Sigmoid colon (tissue), 3 donors: Measurements from ENCODE around the gene TLCD2.

Experiments used
- POLR2A ChIP-seq, 2 donors: fragments of 450-650 bp; IDR thresholded peaks; one replicate each; pipeline ENCODE4 v1.6.1; 2016; ENCODE audit warnings: antibody characterized with exemption in 2 of 2, mild to moderate bottlenecking in 2 of 2, moderate library complexity in 2 of 2
- TF ChIP-seq, protein P1 (sequence below), 4 experiments: fragments of 450-650 bp in 3 of 4; fragments of 200-600 bp in 1 of 4; IDR thresholded peaks; one replicate each; pipeline ENCODE4 v1.5.1; 2016 to 2019; ENCODE audit warnings: antibody characterized with exemption in 4 of 4, mild to moderate bottlenecking in 3 of 4, moderate library complexity in 2 of 4

DNA sequence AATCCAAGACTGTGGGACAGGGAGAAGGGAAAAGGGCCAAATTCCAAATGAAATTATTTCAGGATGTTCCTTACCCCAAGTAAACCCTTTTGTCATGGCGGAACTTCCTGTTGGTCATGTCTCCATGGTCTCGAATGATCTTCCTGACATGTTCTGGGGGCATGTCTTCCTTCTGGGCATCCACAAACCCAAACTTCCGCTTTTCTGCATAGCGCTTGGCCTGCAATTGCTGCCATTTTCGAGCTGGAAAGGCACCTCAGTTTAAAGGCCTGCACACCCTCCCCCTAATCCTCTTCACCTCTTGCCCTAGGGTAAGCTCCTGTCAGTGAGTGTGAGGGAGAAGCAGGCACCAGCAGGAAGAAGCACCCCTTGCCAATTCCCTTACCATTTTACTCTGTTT, 26.7 kb downstream of the TLCD2 start:
- TF ChIP-seq, protein P1, sequence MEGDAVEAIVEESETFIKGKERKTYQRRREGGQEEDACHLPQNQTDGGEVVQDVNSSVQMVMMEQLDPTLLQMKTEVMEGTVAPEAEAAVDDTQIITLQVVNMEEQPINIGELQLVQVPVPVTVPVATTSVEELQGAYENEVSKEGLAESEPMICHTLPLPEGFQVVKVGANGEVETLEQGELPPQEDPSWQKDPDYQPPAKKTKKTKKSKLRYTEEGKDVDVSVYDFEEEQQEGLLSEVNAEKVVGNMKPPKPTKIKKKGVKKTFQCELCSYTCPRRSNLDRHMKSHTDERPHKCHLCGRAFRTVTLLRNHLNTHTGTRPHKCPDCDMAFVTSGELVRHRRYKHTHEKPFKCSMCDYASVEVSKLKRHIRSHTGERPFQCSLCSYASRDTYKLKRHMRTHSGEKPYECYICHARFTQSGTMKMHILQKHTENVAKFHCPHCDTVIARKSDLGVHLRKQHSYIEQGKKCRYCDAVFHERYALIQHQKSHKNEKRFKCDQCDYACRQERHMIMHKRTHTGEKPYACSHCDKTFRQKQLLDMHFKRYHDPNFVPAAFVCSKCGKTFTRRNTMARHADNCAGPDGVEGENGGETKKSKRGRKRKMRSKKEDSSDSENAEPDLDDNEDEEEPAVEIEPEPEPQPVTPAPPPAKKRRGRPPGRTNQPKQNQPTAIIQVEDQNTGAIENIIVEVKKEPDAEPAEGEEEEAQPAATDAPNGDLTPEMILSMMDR (IDR thresholded peaks at IDR 0.05) = no peak
- TF ChIP-seq POLR2A (IDR thresholded peaks at IDR 0.05) = no peak
